Common myeloid progenitor, CD34-positive (primary cell): ENCODE results near the gene ARMS2.

ENCODE experiments used
- CTCF ChIA-PET: fragments of 350-600 bp; sonication (Branson Sonifier 250); formaldehyde crosslinking; loops from one replicate; lab custom pipeline; 2021; ENCODE audit warnings: antibody characterized with exemption; lab: Charles Lee
- POLR2A ChIA-PET: fragments of 350-600 bp; sonication (Branson Sonifier 250); formaldehyde crosslinking; loops from one replicate; lab custom pipeline; 2021; ENCODE audit warnings: antibody characterized with exemption; lab: Charles Lee
- DNase-seq, 3 donors: peaks; one replicate each; pipeline versions ENCODE4 v3.0.0 to v3.0.0-alpha.2; 2013
- H3K27ac ChIP-seq, 2 experiments: 1 replicate in 1 of 2; 2 replicates in 1 of 2; pipeline ENCODE4 v1.7.0; 2013; ENCODE audit warnings: inconsistent platforms in 2 of 2, low read length in 2 of 2, mild to moderate bottlenecking in 2 of 2, low read depth in 1 of 2, moderate library complexity in 1 of 2; ENCODE audit not compliant: severe bottlenecking in 2 of 2, insufficient read depth in 1 of 2, poor library complexity in 1 of 2
- H3K27me3 ChIP-seq, 5 experiments: replicated peaks in 2 of 5; 1 replicate in 3 of 5; 2 replicates in 2 of 5; pipeline versions ENCODE4 v1.6.1 to v1.7.0; 2013; ENCODE audit warnings: low read length in 4 of 5, mild to moderate bottlenecking in 2 of 5, moderate library complexity in 2 of 5, inconsistent platforms in 1 of 5; ENCODE audit not compliant: insufficient read depth in 5 of 5, control insufficient read depth in 4 of 5
- H3K36me3 ChIP-seq, 4 experiments: 1 replicate in 2 of 4; 2 replicates in 2 of 4; pipeline versions ENCODE4 v1.6.1 to v1.7.0; 2013; ENCODE audit warnings: low read length in 3 of 4, control low read depth in 1 of 4, mild to moderate bottlenecking in 1 of 4; ENCODE audit not compliant: control insufficient read depth in 4 of 4, insufficient read depth in 4 of 4
- H3K4me1 ChIP-seq, 4 experiments: 1 replicate in 3 of 4; 2 replicates in 1 of 4; pipeline versions ENCODE4 v1.6.1 to v1.7.1; 2013; ENCODE audit warnings: low read length in 3 of 4, mild to moderate bottlenecking in 3 of 4, control low read depth in 1 of 4, inconsistent platforms in 1 of 4, moderate library complexity in 1 of 4; ENCODE audit not compliant: control insufficient read depth in 4 of 4, insufficient read depth in 4 of 4; ENCODE audit errors: control extremely low read depth in 1 of 4
- H3K4me3 ChIP-seq, 7 experiments: 1 replicate in 4 of 7; 2 replicates in 3 of 7; pipeline versions ENCODE4 v1.5.1 to v1.7.0; 2013; ENCODE audit warnings: mild to moderate bottlenecking in 7 of 7, low read length in 6 of 7, moderate library complexity in 6 of 7, inconsistent platforms in 2 of 7, low read depth in 2 of 7, control low read depth in 1 of 7; ENCODE audit not compliant: insufficient read depth in 4 of 7, control insufficient read depth in 1 of 7; ENCODE audit errors: extremely low read depth in 1 of 7
- H3K9me3 ChIP-seq, 5 experiments: 1 replicate in 4 of 5; 2 replicates in 1 of 5; pipeline versions ENCODE4 v1.6.1 to v1.7.1; 2013; ENCODE audit warnings: low read length in 4 of 5, mild to moderate bottlenecking in 2 of 5, inconsistent platforms in 1 of 5, low read depth in 1 of 5, moderate library complexity in 1 of 5; ENCODE audit not compliant: control insufficient read depth in 4 of 5, insufficient read depth in 2 of 5; ENCODE audit errors: control extremely low read depth in 1 of 5
- WGBS: methylation state at CpG from one replicate; pipeline ENCODE4 v1.1.5; 2013; ENCODE audit not compliant: insufficient coverage; 5-methylcytosine and 5-hydroxymethylcytosine counted together

Gene ARMS2

DNA sequence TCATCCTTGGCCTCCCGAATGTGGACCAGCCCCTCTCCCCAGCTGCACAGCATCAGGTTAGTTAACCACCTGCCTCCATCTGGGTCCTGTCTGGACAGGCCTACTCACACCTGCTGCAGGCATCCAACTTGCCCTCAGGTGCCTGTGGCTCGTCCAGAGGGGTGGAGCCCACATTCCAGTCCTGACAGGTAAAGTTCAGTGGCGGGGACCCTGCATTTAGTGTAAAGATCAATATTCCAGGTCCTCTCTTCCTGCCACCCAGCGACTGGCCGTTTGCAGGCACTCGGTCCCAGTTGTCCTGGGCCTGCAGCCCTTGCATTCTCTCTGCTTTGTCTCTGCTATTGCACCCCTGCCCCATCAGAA is 21.9 kb downstream of the ARMS2 start:
- CTCF ChIA-PET: interaction anchor here (0.6 kb wide), 1 partner anchor 23 kb away, joined by 3 read pairs; no protein-coding TSS in a partner anchor
- POLR2A ChIA-PET: no interaction called here
- Histone ChIP-seq H3K9me3 (peaks cover 0 to under 1% (median 0%) of the 10 kb centered on the region in 5 experiments), H3K4me1 (peaks cover 0 to 8% (median 0%) of the 10 kb centered on the region in 4 experiments), H3K27me3 (peaks cover 3 to 50% (median 20%) of the 10 kb centered on the region in 5 experiments), H3K27ac (no peak overlapping the region), H3K4me3 (no peak overlapping the region), H3K36me3 (no peaks in the 10 kb centered on the region)
- DNase-seq: no peak
- WGBS: 94% methylated on average over 3 of the region's 6 CpGs

DNA sequence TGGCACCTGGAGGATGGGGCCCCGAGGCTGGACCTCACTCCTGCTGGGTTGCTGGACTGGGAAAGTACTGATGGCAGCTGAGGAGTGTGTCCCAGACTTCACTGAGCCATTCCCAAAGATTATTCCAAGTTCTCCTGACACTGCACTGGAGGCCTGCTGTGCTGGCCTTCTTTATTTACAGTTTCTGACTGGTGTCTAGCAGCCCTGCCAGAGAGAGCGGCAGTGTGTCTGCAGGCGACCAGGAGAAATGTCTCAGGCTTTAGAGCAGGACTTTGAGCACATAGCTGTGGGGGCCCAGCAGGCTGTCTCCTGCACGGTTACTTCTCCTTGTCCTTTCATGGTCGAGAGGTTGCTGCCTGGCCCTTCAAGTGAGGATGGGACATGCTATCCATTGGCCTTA is 23.0 kb downstream of the ARMS2 start:
- Histone ChIP-seq H3K9me3 (peaks cover 0 to 3% (median 0%) of the 10 kb centered on the region in 5 experiments), H3K27ac (no peak overlapping the region), H3K27me3 (peaks cover 3 to 51% (median 20%) of the 10 kb centered on the region in 5 experiments), H3K4me3 (no peak overlapping the region), H3K36me3 (no peaks in the 10 kb centered on the region), H3K4me1 (peaks cover 0 to 8% (median 0%) of the 10 kb centered on the region in 4 experiments)
- POLR2A ChIA-PET: no interaction called here
- 93% methylated on average over 5 of the region's 5 CpGs for WGBS
- no peak for DNase-seq
- CTCF ChIA-PET: no interaction called here

DNA sequence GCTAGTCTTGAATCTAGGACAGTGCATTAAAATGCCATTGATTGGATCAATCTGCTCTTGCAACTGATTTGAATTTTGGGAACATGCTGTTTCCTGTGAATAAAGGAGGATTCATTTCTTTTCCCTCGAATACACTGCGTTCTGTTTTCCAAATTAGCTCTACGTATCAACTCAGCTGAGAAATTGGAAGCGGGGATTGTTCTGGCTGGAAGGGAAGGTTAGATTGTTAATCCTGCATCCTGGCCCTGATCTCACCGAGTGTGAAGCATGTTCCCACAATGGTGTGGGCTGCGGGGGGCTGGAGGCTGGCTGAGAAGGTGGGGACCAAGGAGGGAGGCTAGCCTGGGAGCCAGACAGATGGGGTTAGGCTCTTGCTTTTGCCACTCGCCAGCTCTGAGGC is 24.5 kb downstream of the ARMS2 start:
- 100% methylated on average over 1 of the region's 7 CpGs for WGBS

DNA sequence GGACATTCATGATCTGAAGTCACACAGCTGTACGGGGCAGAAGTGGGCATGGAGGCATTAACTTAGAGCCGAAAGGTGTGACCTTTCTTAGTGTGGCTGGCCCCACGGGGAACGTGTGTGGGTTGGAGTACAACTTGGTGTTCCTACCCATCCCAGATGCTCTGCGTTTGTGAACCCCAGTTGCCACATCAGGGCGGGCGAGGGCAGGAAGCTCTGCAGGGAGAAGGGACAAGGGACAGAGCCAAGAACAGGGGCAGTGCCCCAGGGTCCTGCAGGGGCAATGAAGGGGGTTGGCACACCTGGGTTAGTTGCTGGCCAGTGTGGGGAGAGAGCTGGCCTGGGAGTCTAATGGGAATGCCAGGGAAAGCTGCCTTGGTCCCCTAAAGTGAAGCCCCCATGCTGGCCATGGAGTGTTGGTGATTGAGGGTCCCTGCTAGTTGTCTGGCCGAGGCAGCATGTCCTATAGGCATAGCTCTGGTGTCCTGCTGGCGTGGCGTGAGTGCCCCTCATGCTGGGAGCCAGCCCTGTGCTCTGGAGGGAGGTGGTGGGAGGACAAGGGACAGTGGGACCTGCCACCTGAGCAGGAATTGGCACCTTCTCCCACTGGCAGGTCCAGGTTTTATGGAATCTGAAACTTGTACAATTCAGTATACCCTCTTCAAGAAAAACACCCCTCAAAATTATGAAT is 25.8 kb downstream of the ARMS2 start:
- 96% methylated on average over 9 of the region's 10 CpGs for WGBS

More for the DNA sequence above, 24.5 kb downstream of the ARMS2 start:
- H3K9me3 ChIP-seq: peaks cover 0 to 3% (median 0%) of the 10 kb centered on the region in 5 experiments
- H3K4me3 ChIP-seq: no peak overlapping the region
- peaks cover 0 to 7% (median 0%) of the 10 kb centered on the region in 4 experiments for H3K4me1 ChIP-seq
- POLR2A ChIA-PET: no interaction called here
- H3K27ac ChIP-seq: no peak overlapping the region
- no peaks in the 10 kb centered on the region for H3K36me3 ChIP-seq
- CTCF ChIA-PET: no interaction called here
- peaks cover 0 to 38% (median 15%) of the 10 kb centered on the region in 5 experiments for H3K27me3 ChIP-seq
- DNase-seq: no peak

DNA sequence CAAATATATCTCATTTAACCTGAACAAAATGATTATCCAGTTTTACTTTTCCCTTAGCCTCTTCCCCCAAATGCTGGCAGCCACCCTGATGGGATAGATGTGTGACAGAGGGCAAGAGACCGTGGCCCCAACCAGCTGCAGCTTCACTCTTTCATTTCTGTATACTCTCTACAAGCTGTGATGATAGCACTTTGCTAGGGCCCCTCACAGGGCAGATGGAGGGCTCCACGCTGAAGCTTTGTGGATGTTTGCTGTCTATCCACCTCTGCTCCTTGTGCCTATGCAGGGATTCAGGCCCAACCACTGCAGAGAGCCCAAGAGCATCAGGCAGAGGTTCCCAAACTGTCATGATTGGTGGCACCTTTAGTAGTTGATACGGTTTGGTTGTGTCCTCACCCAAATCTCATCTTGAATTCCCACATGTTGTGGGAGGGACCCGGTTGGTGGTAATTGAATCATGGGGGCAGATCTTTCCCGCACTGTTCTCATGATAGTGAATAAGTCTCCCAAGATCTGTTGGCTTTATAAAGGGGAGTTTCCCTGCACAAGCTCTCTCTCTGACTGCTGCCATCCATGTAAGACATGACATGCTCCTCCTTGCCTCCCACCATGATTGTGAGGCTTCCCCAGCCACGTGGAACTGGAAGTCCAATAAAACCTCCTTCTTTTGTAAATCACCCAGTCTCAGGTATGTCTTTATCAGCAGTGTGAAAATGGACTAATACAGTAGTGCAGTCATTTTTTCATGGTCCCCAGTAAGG is 27.0 kb downstream of the ARMS2 start:
- POLR2A ChIA-PET: no interaction called here
- Histone ChIP-seq H3K27me3 (peaks cover 0 to 19% (median 8%) of the 10 kb centered on the region in 5 experiments), H3K36me3 (no peaks in the 10 kb centered on the region), H3K27ac (no peak overlapping the region), H3K9me3 (peaks cover 0 to 3% (median 0%) of the 10 kb centered on the region in 5 experiments), H3K4me1 (peaks cover 0 to 4% (median 0%) of the 10 kb centered on the region in 4 experiments), H3K4me3 (no peak overlapping the region)
- CTCF ChIA-PET: no interaction called here
- 80% methylated on average over 1 of the region's 6 CpGs for WGBS
- no peak for DNase-seq

More for the DNA sequence above, 25.8 kb downstream of the ARMS2 start:
- H3K27me3 ChIP-seq: peaks cover 0 to 30% (median 7%) of the 10 kb centered on the region in 5 experiments
- POLR2A ChIA-PET: no interaction called here
- no peaks in the 10 kb centered on the region for H3K36me3 ChIP-seq
- peaks cover 0 to 3% (median 0%) of the 10 kb centered on the region in 5 experiments for H3K9me3 ChIP-seq
- no peak overlapping the region for H3K4me3 ChIP-seq
- H3K4me1 ChIP-seq: no peaks in the 10 kb centered on the region
- no peak overlapping the region for H3K27ac ChIP-seq
- DNase-seq: no peak
- CTCF ChIA-PET: no interaction called here

DNA sequence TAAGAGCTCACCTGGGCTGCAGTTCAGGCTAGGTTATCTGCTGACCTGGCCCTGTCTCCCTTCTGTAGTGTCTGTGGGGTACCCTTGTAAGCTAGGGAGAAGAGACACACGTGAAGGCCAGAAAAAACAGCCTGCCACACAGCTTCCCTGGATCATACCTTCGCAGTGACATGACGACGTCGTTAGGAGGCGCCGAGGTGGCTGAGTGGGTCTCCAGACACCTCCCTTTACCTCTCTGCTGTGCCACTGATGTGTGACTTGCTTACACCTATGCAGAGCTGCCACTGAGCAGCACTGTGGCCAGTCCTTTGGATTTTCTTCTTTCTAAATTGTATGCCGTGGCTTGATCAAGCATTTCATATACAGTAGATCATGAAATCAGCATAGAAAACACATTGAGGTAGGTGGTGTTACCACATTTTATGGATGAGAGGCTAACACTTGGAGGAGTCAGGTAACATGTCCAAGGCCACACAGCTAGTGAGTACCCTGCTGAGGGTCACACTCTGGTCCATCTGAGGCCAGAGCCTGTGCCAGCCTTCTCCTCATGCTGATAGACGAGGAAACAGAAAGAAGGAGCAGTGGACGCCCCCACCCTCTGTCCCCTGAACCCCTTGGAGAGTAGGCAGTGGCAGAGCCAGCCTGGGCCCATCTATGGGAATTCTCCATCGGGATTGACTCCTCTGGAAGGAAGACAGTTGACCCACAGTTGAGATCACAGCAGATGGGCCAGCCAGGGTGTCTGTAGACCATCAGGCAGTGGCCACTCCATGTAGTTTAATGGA is 30.0 kb downstream of the ARMS2 start:
- Histone ChIP-seq H3K9me3 (peaks cover 0 to 3% (median 0%) of the 10 kb centered on the region in 5 experiments), H3K4me1 (peaks cover 0 to 4% (median 0%) of the 10 kb centered on the region in 4 experiments), H3K4me3 (no peak overlapping the region), H3K27ac (no peak overlapping the region), H3K27me3 (peaks cover 0 to 33% (median 8%) of the 10 kb centered on the region in 5 experiments), H3K36me3 (no peaks in the 10 kb centered on the region)
- DNase-seq: no peak
- ChIA-PET CTCF (no interaction called here), POLR2A (no interaction called here)
- 93% methylated on average over 10 of the region's 11 CpGs for WGBS
